GM06990 (cell line): ENCODE results near the gene COBLL1.
"Not testable (repeated sequence)": the region's sequence is repeated elsewhere in the genome, so short reads cannot be mapped to it uniquely, and the experiment has no call there.

Experiments used
- DNase-seq: peaks from one replicate; pipeline ENCODE4 v3.0.0-alpha.2; 2011; ENCODE audit not compliant: insufficient read length; ENCODE audit errors: extremely low read depth
- H3K27me3 ChIP-seq: replicated peaks from 2 replicates; pipeline ENCODE4 v1.6.0; 2011; ENCODE audit warnings: low read length; ENCODE audit not compliant: control insufficient read depth, insufficient read depth
- H3K36me3 ChIP-seq: 2 replicates; pipeline ENCODE4 v1.5.1; 2011; ENCODE audit warnings: low read length; ENCODE audit not compliant: control insufficient read depth, insufficient read depth
- H3K4me3 ChIP-seq: replicated peaks from 2 replicates; pipeline ENCODE4 v1.5.1; 2011; ENCODE audit warnings: low read depth, mild to moderate bottlenecking, control low read depth, low read length
- CTCF ChIP-seq: IDR thresholded peaks from 2 replicates; pipeline ENCODE4 v1.5.1; 2011; ENCODE audit warnings: low read length, control low read depth, mild to moderate bottlenecking, inconsistent platforms; ENCODE audit not compliant: insufficient read depth, poor library complexity, severe bottlenecking

COBLL1 gene

GRCh38 chr2:164711766-164712138 is 129.9 kb downstream of the COBLL1 start:
- no peaks in the 10 kb centered on the region for H3K36me3 ChIP-seq
- H3K27me3 ChIP-seq, result no peaks in the 10 kb centered on the region
- no peak overlapping the region for H3K4me3 ChIP-seq
- no peak for TF ChIP-seq CTCF
- DNase-seq, result no peak

- no peaks in the 10 kb centered on the region for H3K36me3 ChIP-seq
- DNase-seq, result no peak
- H3K27me3 ChIP-seq, result no peaks in the 10 kb centered on the region
- no peak for TF ChIP-seq CTCF
- H3K4me3 ChIP-seq, result no peak overlapping the region
Measured at GRCh38 chr2:164710837-164711765, 130.5 kb downstream of the COBLL1 start.

- not testable (repeated sequence) for H3K36me3 ChIP-seq, H3K27me3 ChIP-seq, H3K4me3 ChIP-seq, DNase-seq
Measured at GRCh38 chr2:164710252-164710836, 131.3 kb downstream of the COBLL1 start.

GRCh38 chr2:164706522-164706921 is 135.1 kb downstream of the COBLL1 start:
- H3K27me3 ChIP-seq, result no peaks in the 10 kb centered on the region; the same call in 1 of the 2 replicates
- TF ChIP-seq CTCF, result no peak
- DNase-seq, result no peak
- no peak overlapping the region for H3K4me3 ChIP-seq
- H3K36me3 ChIP-seq, result no peaks in the 10 kb centered on the region

- Histone ChIP-seq H3K36me3 (no peaks in the 10 kb centered on the region), H3K27me3 (no peaks in the 10 kb centered on the region; the same call in 1 of the 2 replicates), H3K4me3 (no peak overlapping the region)
- no peak for TF ChIP-seq CTCF
- no peak for DNase-seq
Measured at GRCh38 chr2:164705412-164706167, 136.0 kb downstream of the COBLL1 start.
